Pulmonary artery endothelial cell (primary cell): Measurements from ENCODE around the gene FAM107A. TPM values are rescaled to one million over a fixed set of nuclear protein-coding genes. Genes with fewer than 3 reads are reported as not detected.

ENCODE experiments used
- DNase-seq: peaks from one replicate; pipeline ENCODE4 v3.0.0-alpha.2; 2011; ENCODE audit warnings: low read depth, low spot score
- total RNA-seq: library from RNA; depleted of rRNA; stranded (reverse); fragments of >200 nt; gene quantifications from 2 replicates; pipeline ENCODE4 v1.2.3, GENCODE V29; 2014

FAM107A gene, protein sequence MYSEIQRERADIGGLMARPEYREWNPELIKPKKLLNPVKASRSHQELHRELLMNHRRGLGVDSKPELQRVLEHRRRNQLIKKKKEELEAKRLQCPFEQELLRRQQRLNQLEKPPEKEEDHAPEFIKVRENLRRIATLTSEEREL
- total RNA-seq: 3.8 and 9.6 TPM in 2 replicates

- DNase-seq: peak; percentile 77
Observed at GRCh38 chr3:58577269-58577821, at the start of gene FAM107A. Gene FAM107A, minus strand, starts transcription at chr3:58577391. Its CDS starts 7,531 bp downstream, at chr3:58569860.

GRCh38 chr3:58625196-58625824 is 48.1 kb upstream of the FAM107A start:
- no peak for DNase-seq

DNA sequence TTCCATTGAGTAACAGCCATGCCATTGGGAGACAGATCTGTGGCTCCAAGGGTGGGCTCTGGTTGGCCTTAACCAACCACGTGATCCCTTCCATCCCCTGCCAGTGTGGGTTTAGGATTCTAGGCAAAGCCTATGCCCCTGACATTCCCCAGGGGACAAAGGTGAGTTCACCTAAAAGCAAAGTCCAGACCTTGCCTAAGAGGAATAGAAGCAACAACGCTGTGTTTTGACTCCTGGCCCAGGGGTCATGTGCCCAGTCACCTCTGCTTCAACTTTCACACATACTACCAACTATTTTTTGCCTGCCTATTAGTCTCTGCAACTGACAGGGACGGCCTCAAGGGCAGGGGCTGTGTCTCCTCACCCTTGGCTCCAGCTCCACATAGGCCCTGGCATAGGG is 47.4 kb upstream of the FAM107A start:
- DNase-seq: no peak

- no peak for DNase-seq
Observed at GRCh38 chr3:58623961-58624360, 46.8 kb upstream of the FAM107A start.

- no peak for DNase-seq
Observed at GRCh38 chr3:58623478-58623877, 46.3 kb upstream of the FAM107A start.

GRCh38 chr3:58622892-58623291 is 45.7 kb upstream of the FAM107A start:
- no peak for DNase-seq

- DNase-seq: no peak
Observed at GRCh38 chr3:58622436-58622835, 45.2 kb upstream of the FAM107A start.

GRCh38 chr3:58621086-58621830 is 44.1 kb upstream of the FAM107A start:
- DNase-seq: no peak

GRCh38 chr3:58620421-58620820 is 43.2 kb upstream of the FAM107A start:
- DNase-seq: no peak

- DNase-seq: no peak
Observed at GRCh38 chr3:58617338-58617761, 40.2 kb upstream of the FAM107A start.

GRCh38 chr3:58613236-58614132 is 36.3 kb upstream of the FAM107A start:
- DNase-seq: no peak

DNA sequence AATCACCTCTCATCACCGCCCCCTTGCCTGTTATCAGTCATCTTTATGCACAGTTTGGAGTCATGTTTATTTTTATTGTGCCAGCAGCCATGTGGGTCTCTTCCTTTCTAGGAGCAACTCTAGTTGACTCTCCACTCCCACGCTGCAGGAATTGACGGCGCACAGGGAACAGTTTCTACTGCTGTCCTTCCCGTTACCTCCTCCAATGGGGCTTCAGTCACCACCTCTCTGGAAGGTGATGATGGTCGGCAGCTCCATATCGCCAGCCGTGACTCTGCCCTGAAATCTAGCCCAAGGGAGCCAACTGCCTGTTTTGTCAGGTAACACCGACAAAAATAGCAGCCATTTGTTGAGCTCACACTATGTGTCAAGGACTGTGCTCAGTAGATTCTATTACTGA is 35.6 kb upstream of the FAM107A start:
- DNase-seq: no peak

- DNase-seq: no peak
Observed at GRCh38 chr3:58609990-58610389, 32.8 kb upstream of the FAM107A start.

DNA sequence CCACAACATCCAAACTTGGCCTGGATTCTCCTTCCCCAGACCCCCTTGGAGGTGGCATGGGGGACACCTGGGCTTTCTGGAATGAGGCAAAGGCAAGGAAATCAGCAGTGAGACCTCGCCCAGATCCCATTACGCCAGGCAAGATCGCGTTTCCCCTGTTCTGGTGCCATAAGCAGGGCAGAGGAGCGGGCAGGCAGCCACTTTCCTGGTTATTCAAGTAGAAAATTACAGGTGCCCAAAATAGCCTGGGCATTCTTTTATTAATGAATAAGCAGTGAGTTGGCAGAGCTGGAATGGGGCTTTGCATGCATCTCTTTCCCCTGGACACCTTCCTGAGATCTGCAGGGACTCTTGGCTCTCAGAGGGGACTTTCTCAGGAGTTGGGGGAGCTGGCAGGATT is 31.5 kb upstream of the FAM107A start:
- DNase-seq: no peak

GRCh38 chr3:58607816-58608215 is 30.6 kb upstream of the FAM107A start:
- DNase-seq: no peak

DNA sequence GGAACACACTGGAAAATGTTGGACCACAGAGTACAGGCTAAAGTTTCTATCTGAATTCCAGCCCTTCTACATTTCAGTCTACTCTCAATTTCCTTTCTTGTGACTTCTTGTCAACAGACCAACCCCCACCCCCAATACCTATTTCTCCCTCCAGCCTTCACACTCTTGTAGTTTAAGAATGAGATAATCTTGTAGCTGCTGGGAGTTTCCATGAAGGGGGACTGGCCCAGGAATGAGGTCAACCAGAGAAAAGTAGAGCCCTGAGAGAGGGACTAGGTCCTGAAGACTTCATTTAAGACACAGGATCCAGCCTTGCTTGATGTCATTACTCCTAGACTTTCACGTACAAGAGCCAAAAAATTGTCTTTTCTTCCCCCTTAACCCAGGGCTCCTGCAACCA is 29.5 kb upstream of the FAM107A start:
- DNase-seq: no peak

GRCh38 chr3:58604031-58604430 is 26.8 kb upstream of the FAM107A start:
- no peak for DNase-seq

GRCh38 chr3:58603606-58604005 is 26.4 kb upstream of the FAM107A start:
- no peak for DNase-seq

DNA sequence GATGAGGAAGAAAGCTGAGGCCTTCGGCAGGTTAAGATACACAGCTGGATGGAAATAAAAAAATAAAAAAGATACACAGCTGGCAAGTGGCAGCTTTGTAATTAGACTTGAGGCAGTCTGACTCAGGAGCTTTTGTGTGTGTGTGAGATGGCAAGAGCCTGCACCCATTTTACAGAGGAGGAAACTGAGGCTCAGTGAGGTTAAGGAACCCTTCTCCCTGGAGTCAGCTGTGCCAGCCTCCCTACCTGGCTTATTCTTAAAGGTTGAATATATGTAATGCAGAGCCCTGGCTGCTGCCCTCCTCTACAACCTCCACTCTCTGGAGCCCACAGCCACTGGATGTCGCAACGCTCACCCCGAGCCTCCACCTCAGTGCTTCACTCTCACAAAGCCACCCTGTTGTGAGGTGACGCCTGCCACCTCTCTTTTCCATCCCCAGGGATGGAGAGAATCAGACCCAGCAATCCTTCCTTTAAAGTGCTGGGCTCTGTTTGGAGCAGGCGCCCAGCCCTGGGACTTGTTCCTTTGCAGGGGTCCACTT is 20.6 kb upstream of the FAM107A start:
- DNase-seq: no peak

DNA sequence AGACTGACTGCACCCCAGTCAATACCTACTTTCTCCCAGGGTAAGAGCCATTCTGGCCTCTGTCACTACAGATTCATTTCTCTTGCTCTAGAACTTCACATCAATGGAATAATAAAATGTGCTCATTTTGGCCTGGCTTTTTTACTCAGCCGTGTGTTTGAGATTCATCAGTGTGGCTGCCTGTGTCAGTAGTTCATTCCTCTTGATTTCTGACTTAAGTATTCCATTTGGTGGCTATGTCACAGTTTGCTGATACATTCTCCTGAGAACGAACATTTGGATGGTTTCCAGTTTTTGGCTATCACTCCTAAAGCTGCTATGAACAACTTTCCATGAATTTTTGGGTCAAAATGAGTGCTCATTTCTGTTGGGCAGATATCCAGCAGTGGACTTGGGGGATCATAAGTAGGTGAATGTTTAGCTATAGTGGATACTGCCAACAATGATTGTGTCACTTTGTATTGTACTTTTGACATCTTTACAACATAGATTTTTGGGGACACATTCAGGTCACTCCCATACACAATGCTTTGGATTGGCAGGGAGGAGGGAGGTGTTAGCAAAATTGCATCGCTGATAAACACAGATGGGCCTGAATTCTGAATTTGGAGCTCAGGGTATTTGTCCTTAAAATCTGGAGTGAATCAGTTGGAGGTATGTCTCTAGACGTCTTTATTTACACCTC is 19.8 kb upstream of the FAM107A start:
- DNase-seq: no peak

DNA sequence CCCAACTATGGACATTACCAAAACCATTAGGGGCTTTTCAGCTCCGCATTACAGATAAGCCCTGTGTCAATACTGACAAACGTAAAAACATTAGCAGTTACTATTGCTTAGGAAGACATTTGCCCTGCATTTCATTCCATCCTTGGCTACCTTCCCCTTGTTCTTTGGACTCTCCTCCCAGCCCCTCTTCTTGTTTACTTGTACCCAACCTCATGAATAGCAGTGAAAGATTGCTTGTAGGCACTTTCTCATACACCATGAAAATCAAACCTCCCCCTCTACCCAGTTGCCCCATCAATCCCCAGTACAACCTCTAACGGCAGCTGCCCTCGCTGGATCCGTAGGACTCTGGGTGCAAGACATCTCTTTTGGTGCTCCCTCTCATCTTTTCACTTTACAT is 16.9 kb upstream of the FAM107A start:
- DNase-seq: no peak
